Skeletal muscle satellite cell (primary cell): Measurements from ENCODE around the gene SGCD. TPM values are rescaled to one million over a fixed set of nuclear protein-coding genes. Genes with fewer than 3 reads are reported as not detected.

ENCODE experiments used
- H3K27me3 ChIP-seq: 2 replicates; pipeline ENCODE4 v1.7.0; 2013; ENCODE audit warnings: low read length; ENCODE audit not compliant: control insufficient read depth, insufficient read depth
- H3K36me3 ChIP-seq: 2 replicates; pipeline ENCODE4 v1.7.0; 2013; ENCODE audit warnings: mild to moderate bottlenecking, control low read depth, low read length; ENCODE audit not compliant: insufficient read depth
- H3K4me1 ChIP-seq: 2 replicates; pipeline ENCODE4 v1.7.0; 2013; ENCODE audit warnings: low read length; ENCODE audit not compliant: control insufficient read depth, insufficient read depth
- H3K4me2 ChIP-seq: 2 replicates; pipeline ENCODE4 v1.7.0; 2013; ENCODE audit warnings: mild to moderate bottlenecking, low read length
- H3K4me3 ChIP-seq: 2 replicates; pipeline ENCODE4 v1.7.0; 2013; ENCODE audit warnings: low read length
- H3K9ac ChIP-seq: 2 replicates; pipeline ENCODE4 v1.7.0; 2013; ENCODE audit warnings: mild to moderate bottlenecking, low read depth, low read length, moderate library complexity
- H3K9me3 ChIP-seq: replicated peaks from 2 replicates; pipeline ENCODE4 v1.7.0; 2013; ENCODE audit warnings: mild to moderate bottlenecking, control low read depth, low read length
- small RNA-seq: library from RNA; depleted of rRNA; stranded (forward); fragments of <200 nt; gene quantifications from one replicate; pipeline ENCODE3, GENCODE V24; 2012

The SGCD gene

DNA sequence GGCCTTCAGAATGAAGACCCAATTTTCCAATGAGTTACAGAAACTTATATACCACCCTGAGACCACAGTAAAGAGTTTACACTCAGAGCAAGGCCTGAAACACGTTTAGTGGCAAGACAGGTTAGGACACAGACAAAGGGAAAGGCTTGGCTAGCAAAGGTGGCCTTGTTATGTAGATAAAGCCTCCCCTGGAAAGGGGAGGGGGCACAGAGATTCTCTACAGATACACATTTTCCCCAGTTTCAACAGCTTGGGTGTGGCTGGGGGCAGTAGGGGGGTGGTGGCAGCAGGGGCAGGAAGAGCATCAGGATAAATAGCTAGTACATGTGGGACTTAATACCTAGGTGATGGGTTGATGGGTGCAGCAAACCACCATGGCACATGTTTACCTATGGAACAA is 471.2 kb downstream of the SGCD start:
- Histone ChIP-seq H3K36me3 (no peaks in the 10 kb centered on the region), H3K9me3 (no peaks in the 10 kb centered on the region), H3K9ac (no peak overlapping the region), H3K4me3 (no peak overlapping the region), H3K27me3 (no peaks in the 10 kb centered on the region), H3K4me1 (no peaks in the 10 kb centered on the region), H3K4me2 (no peak overlapping the region)

GRCh38 chr5:156799171-156799570 is 472.2 kb downstream of the SGCD start:
- Histone ChIP-seq H3K4me2 (no peak overlapping the region), H3K9me3 (no peaks in the 10 kb centered on the region), H3K36me3 (no peaks in the 10 kb centered on the region), H3K9ac (no peak overlapping the region), H3K4me1 (no peaks in the 10 kb centered on the region), H3K27me3 (no peaks in the 10 kb centered on the region), H3K4me3 (no peak overlapping the region)

DNA sequence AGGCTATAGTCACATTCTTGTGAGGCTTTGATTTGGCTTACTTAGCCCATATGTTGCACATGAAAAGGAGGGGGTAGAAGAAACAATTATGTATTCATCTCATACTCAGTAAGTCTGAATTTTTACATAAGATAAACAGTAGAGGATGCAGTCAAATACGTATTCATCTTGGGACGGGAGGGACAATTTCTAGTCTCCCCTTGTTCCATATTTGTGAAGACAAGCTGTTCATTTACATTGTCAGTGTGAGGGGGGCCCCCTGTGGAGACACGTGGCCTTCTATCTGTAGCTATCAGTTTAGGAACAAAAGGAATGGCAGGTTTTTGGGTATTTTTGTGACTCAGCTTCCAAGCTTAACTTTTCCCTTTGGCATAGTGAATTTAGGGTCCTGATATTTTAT is 474.0 kb downstream of the SGCD start:
- H3K9me3 ChIP-seq, result no peaks in the 10 kb centered on the region
- H3K4me1 ChIP-seq, result no peaks in the 10 kb centered on the region
- no peak overlapping the region for H3K4me2 ChIP-seq
- H3K27me3 ChIP-seq, result no peaks in the 10 kb centered on the region
- H3K36me3 ChIP-seq, result no peaks in the 10 kb centered on the region
- no peak overlapping the region for H3K4me3 ChIP-seq
- H3K9ac ChIP-seq, result no peak overlapping the region

DNA sequence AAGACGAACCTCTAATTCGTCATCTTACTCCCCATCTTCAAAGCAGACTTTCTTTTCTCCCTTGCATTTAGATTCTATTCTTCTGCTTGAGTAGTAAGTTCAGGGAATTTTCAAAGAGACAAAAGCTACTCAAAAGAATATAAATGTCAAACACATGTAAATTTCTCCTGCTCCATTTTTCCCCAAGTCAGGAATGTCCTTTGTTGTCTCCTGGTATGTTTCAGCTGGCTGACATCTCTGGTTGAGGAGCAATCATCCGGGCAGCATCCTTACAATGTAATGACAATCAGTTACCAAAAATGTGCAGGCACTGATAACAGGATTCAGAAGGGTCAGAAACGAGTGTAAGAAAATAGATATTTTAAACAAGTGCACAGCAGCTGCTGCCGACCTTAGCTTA is 475.5 kb downstream of the SGCD start:
- Histone ChIP-seq H3K36me3 (no peaks in the 10 kb centered on the region), H3K4me3 (no peak overlapping the region), H3K9ac (no peak overlapping the region), H3K4me1 (no peaks in the 10 kb centered on the region), H3K4me2 (no peak overlapping the region), H3K9me3 (no peaks in the 10 kb centered on the region), H3K27me3 (no peaks in the 10 kb centered on the region)

GRCh38 chr5:156803404-156803803 is 476.4 kb downstream of the SGCD start:
- Histone ChIP-seq H3K9me3 (no peaks in the 10 kb centered on the region), H3K36me3 (no peaks in the 10 kb centered on the region)

GRCh38 chr5:156812959-156813358 is 486.0 kb downstream of the SGCD start:
- Histone ChIP-seq H3K9ac (no peak overlapping the region), H3K9me3 (no peaks in the 10 kb centered on the region), H3K4me3 (no peak overlapping the region), H3K36me3 (no peaks in the 10 kb centered on the region), H3K4me2 (no peak overlapping the region), H3K27me3 (no peaks in the 10 kb centered on the region), H3K4me1 (no peaks in the 10 kb centered on the region)

More at GRCh38 chr5:156803404-156803803, 476.4 kb downstream of the SGCD start:
- H3K4me3 ChIP-seq, result no peak overlapping the region
- H3K4me2 ChIP-seq, result no peak overlapping the region
- no peak overlapping the region for H3K9ac ChIP-seq
- H3K4me1 ChIP-seq, result no peaks in the 10 kb centered on the region
- H3K27me3 ChIP-seq, result no peaks in the 10 kb centered on the region

DNA sequence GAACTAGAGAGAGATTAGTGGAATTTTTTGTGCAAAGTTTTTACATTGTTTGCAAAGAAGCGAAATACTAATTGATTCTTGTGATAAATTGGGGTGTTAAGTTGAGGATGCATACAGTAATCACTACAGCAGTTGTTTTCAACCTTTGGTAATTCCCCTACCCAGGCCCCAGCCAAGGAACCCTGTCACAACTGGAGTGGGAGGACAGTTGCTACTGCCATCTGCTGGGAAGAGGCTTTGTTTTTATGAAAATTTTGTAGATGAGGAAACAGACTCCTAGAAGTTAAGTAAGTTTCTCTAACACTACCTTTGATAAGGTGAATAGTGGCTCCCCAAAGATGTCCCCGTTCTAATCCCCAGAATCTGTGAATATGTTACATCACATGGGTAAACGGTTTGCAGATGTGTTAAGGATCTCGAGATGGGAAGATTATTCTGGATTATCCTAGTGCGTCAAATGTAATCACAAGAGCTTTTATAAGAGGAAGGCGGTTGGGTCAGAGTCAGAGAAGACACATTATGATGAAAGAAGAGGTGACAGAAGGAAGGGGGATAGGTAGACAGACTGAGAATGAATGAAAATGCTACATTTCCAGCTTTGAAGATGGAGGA is 489.1 kb downstream of the SGCD start:
- H3K4me3 ChIP-seq, result no peak overlapping the region
- H3K27me3 ChIP-seq, result no peaks in the 10 kb centered on the region
- H3K9ac ChIP-seq, result no peak overlapping the region
- H3K4me2 ChIP-seq, result no peak overlapping the region
- no peaks in the 10 kb centered on the region for H3K36me3 ChIP-seq
- no peaks in the 10 kb centered on the region for H3K9me3 ChIP-seq
- H3K4me1 ChIP-seq, result no peaks in the 10 kb centered on the region

Small RNAs within 50 kb of the gene (small RNA-seq; reads per million reads assigned to genes)
- gene AC027308.1 (not detected), gene RNU6-556P (not detected)
